Endometrial microvascular endothelial cells (primary cell): ENCODE data around the gene EIF3D. TPM values are rescaled to one million over a fixed set of nuclear protein-coding genes. Genes with fewer than 3 reads are reported as not detected.
"Not testable (repeated sequence)": the region's sequence is repeated elsewhere in the genome, so short reads cannot be mapped to it uniquely, and the experiment has no call there.

Experiments
- in situ Hi-C: cut with HindIII; loops from 2 replicates; pipeline ENCODE4 v1.10.0; 2017; ENCODE audit warnings: low sequenced_read_pairs, low pct_unique_long_range_greater_than_20kb; ENCODE audit errors: inconsistent ontology term
- total RNA-seq: library from RNA; depleted of rRNA; stranded (reverse); fragments of >200 nt; gene quantifications from one replicate; pipeline ENCODE4 v1.2.3, GENCODE V29; 2015; ENCODE audit errors: inconsistent ontology term

EIF3D gene
- total RNA-seq, 1 donor from 2014 or later = 564 TPM

GRCh38 chr22:36554098-36554497, 25.1 kb upstream of the EIF3D start:
- in situ Hi-C loops = no loop called here

GRCh38 chr22:36552289-36552688, 23.3 kb upstream of the EIF3D start:
- in situ Hi-C loops = no loop called here

- in situ Hi-C loops = no loop called here
Measured at GRCh38 chr22:36550701-36551495, 21.9 kb upstream of the EIF3D start.

- in situ Hi-C loops = no loop called here
Measured at GRCh38 chr22:36549033-36549432, 20.1 kb upstream of the EIF3D start.

- in situ Hi-C loops = no loop called here
Measured at GRCh38 chr22:36548606-36549005, 19.6 kb upstream of the EIF3D start.

- in situ Hi-C loops = no loop called here
Measured at GRCh38 chr22:36546932-36547331, 18.0 kb upstream of the EIF3D start.

DNA sequence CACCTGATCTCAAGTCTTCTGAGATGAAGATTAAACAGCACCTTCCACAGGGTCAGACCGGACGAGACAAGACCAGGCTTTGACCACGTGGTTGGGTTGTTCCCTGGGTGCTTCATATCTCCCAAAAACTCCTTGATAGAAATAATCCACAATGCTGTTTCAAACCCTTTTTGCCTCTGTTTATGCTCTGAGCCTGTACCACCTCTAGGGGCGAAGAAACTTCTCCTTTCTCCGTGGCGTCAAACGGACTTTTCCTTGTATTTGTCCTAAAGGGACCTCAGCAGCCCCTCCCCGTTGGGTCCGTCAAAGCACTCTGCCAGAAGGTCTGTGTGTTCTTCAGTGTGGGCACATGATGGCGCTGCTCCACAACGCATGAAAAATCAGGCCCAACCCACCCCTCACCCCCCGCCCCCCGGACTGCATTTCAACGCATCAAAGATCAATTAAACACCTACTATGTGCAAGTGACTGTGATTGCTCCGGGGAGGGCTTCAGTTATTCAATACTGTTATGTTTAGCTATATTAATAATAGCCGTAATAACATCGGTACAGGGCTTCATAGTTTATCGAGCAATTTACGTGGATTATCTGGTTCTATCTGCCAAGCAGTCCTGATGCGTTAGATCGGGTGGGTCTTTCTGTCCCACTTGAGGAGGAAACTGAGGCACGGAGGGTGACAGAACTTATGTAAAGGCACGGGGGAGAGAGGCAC, 17.3 kb upstream of the EIF3D start:
- in situ Hi-C loops = no loop called here

DNA sequence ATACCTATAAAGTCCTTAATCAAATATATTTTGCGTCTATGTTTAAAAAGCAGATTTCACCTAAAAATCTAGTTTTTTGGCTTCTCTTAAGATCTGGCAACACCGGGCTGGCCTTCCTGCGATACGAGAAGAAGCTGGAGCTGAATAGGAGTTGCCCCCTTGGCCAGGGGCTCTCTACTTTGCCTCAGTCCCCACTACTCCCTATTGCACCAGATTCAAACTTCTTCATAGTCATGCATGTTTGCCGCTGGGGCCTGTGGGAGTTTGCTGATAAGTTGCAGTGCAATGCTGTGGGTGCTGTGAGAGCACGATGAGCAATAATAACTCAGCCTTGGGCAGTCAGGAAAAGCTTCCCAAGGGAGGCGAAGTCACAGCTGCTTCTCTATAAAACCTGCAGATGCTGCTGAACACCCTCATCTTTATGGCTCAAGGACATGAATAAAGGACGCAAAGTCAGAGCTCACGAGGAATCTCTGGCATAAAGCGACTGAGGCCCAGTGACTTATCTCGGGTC, 15.2 kb upstream of the EIF3D start:
- in situ Hi-C loops = no loop called here

DNA sequence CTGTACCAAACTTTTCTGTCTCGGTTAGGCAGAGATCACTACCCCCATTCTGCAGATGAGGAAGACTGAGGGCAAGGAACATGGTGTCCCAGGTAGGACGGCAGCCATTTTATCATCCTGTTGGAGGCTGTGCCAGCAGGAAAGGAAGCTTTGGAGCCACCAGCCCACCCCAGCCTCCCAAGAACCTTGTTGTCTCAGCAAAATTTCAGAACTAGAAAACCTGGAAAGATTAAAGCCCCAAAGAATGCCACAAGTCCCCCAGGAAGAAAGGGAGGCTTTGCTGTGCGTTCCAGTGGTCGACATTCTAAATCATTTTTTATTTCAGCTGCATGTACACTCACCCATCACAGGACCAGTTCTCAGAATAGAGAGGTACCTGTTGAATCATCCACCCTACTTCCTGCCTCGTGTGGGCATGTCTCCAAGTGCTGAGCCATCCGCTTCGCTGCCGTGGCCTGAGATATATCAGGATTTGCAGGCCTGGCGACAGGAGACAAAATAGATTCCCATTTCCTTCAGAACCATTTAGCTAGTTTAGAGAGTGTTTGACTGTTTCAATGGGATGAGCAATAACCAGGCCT, 13.0 kb upstream of the EIF3D start:
- in situ Hi-C loops = no loop called here

DNA sequence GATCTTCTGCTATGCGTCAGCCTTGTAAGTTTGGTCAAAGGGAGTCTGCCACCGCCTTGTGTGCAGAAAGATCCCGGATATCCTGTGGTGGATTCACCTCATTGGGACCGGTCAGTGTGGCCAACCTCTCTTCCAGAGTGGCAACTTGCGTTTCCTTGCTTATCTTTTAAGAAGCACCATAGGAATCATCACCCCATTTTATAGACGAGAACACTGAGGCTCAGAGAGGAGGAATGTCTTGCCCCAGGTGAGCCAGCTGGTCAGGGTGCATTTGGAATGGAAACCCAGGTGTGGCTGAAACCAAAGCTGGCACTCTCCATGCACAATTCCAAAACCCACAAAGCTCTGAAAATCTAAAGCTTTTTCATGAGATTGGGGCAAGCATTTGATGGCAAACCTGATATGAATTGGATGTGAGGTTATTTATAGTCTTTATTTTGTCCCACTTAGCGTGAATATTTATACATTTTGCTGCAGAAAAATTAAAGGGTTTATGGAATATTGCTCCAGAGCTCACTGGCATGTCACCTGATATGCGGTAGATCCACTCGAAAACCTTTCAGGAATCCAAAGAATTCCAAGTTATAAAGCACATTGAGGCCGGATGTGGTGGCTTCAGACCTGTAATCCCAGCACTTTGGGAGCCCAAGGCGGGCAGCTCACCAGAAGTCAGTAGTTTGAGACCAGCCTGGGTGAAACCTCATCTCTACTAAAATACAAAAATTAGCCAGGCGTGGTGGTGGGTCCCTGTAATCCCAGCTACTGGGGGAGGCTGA, 12.1 kb upstream of the EIF3D start:
- in situ Hi-C loops = no loop called here

DNA sequence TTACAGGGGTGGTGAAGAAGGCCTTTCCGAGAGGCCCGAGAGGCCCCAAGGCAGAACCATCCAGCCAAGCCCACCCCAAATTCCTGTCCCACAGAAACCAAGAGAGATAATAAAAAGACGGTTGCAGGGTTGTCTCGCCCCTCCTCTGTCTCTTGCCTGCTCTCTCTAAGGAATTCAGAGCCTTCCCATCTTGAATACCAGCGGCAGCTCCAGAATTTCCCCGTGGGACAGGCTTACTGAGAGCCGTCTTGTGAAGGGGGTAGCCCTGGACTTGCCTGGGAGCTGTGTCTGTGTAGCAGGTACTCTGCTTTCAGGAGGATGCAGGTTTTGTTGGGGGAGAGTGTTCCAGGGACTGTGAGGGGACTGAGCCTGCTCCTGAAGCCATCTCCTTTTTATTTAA, 9.6 kb upstream of the EIF3D start:
- in situ Hi-C loops = no loop called here

GRCh38 chr22:36536717-36537116, 7.8 kb upstream of the EIF3D start:
- in situ Hi-C loops = no loop called here

GRCh38 chr22:36533320-36533719, 4.4 kb upstream of the EIF3D start:
- in situ Hi-C loops = not testable (repeated sequence)

GRCh38 chr22:36532466-36532865, 3.5 kb upstream of the EIF3D start:
- in situ Hi-C loops = no loop called here

DNA sequence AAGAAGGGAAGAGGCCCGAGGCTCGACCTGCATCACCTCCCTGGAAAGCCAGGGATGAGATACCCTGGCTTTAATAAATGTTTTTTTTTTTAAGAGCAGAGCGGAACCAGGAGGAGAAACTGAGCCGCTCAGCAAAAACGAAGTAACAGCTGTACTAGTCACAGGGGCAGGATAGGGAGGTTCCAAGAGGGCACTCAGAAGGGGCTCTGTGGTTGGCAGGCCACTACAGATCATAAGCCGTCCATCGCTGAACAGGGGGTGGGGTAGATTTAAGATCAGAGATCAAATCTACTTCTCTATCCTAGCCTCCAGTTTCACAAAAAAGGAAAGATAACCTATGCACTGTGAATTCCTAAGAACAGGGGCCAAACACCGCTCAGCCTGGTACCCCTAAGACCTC, 625 bp downstream of the EIF3D start:
- in situ Hi-C loops = no loop called here

- in situ Hi-C loops = no loop called here
Measured at GRCh38 chr22:36522662-36523061, 6.3 kb downstream of the EIF3D start.

GRCh38 chr22:36520423-36520822, 8.5 kb downstream of the EIF3D start:
- in situ Hi-C loops = no loop called here

DNA sequence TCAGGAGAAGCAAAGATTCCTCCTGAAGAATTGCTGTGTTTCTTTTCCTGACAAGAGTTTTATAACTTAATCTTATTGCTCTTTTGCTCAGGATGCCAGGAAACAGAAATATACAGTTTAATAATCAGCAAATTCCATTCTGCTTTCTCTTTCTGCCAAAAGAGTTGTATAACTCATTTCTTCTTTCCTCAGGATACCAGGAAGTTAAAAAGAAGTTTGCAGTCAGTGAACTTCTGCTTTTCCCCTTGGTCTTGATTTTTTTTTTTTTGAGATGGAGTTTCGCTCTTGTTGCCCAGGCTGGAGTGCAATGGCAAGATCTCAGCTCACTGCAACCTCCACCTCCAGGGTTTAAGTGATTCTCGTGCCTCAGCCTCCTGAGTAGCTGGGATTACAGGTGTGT, 9.1 kb downstream of the EIF3D start:
- in situ Hi-C loops = not testable (repeated sequence)

- in situ Hi-C loops = no loop called here
Measured at GRCh38 chr22:36514766-36515165, 14.2 kb downstream of the EIF3D start.
